Endothelial cell of umbilical vein (primary cell): Measurements from ENCODE around the gene JCAD. TPM values are rescaled to one million over a fixed set of nuclear protein-coding genes. Genes with fewer than 3 reads are reported as not detected.

Source experiments
- BruUV-seq: library from RNA; stranded (reverse); fragments of 400-500 nt; replicated peaks from 2 replicates; lab custom pipeline; 2021; lab: Mats Ljungman, UMichigan
- CTCF ChIA-PET: fragments of 300-600, 350-600 bp; sonication (Branson Sonifier 250); formaldehyde crosslinking; loops from one replicate; lab custom pipeline; 2021; ENCODE audit warnings: antibody characterized with exemption, inconsistent platforms; lab: Charles Lee
- POLR2A ChIA-PET: fragments of 300-600, 350-600 bp; sonication (Branson Sonifier 250); formaldehyde crosslinking; loops from one replicate; lab custom pipeline; 2021; ENCODE audit warnings: antibody characterized with exemption, inconsistent platforms; lab: Charles Lee
- DNase-seq: peaks from one replicate; pipeline ENCODE4 v3.0.0-alpha.2; 2011; ENCODE audit warnings: low read depth, low spot score
- FAIRE-seq: peaks from 2 replicates; lab custom pipeline; 2011; peaks lifted over from hg19 to GRCh38; lab: Jason Lieb, UNC
- H2AFZ ChIP-seq: 2 replicates; pipeline ENCODE4 v1.6.0; 2012; ENCODE audit warnings: low read depth, low read length, control low read depth, inconsistent platforms
- H3K27ac ChIP-seq: 2 replicates; pipeline ENCODE4 v1.5.1; 2011; ENCODE audit warnings: low read depth, mild to moderate bottlenecking, control low read depth, low read length, moderate library complexity; ENCODE audit not compliant: insufficient read depth
- H3K27me3 ChIP-seq, 2 experiments: 2 replicates each; pipeline versions ENCODE4 v1.6.0 to v1.6.1; 2011; ENCODE audit warnings: low read length in 2 of 2, mixed read lengths in 1 of 2; ENCODE audit not compliant: control insufficient read depth in 2 of 2, insufficient read depth in 2 of 2
- H3K36me3 ChIP-seq, 2 experiments: 2 replicates in 1 of 2; 3 replicates in 1 of 2; pipeline ENCODE4 v1.5.1; 2011; ENCODE audit warnings: low read length in 2 of 2, mild to moderate bottlenecking in 1 of 2, moderate library complexity in 1 of 2; ENCODE audit not compliant: control insufficient read depth in 2 of 2, insufficient read depth in 2 of 2; ENCODE audit errors: extremely low read depth in 1 of 2
- H3K4me1 ChIP-seq: 3 replicates; pipeline ENCODE4 v1.5.1; 2011; ENCODE audit warnings: mild to moderate bottlenecking, low read length; ENCODE audit not compliant: control insufficient read depth, insufficient read depth; ENCODE audit errors: extremely low read depth
- H3K4me2 ChIP-seq: 2 replicates; pipeline ENCODE4 v1.6.1; 2011; ENCODE audit warnings: low read length, control low read depth, mixed read lengths; ENCODE audit not compliant: insufficient read depth
- H3K4me3 ChIP-seq, 3 experiments: fragments of 200-600 bp in 1 of 3; sonication (generic), shearing (Covaris generic) in 1 of 3; replicated peaks in 1 of 3; 2 replicates each; pipeline ENCODE4 v1.5.1; 2011 to 2016; ENCODE audit warnings: control low read depth in 3 of 3, low read length in 3 of 3, mild to moderate bottlenecking in 2 of 3, inconsistent platforms in 1 of 3, low read depth in 1 of 3, moderate library complexity in 1 of 3; ENCODE audit not compliant: insufficient read depth in 1 of 3
- H3K79me2 ChIP-seq: 2 replicates; pipeline ENCODE4 v1.6.0; 2012; ENCODE audit warnings: low read length, inconsistent platforms; ENCODE audit not compliant: control insufficient read depth, insufficient read depth
- H3K9ac ChIP-seq: replicated peaks from 2 replicates; pipeline ENCODE3; 2011; ENCODE audit warnings: low read length, control low read depth; ENCODE audit not compliant: insufficient read depth; ENCODE audit errors: extremely low read depth
- H3K9me1 ChIP-seq: replicated peaks from 3 replicates; pipeline ENCODE4 v1.6.0; 2011; ENCODE audit warnings: mild to moderate bottlenecking, low read length; ENCODE audit not compliant: control insufficient read depth, insufficient read depth; ENCODE audit errors: extremely low read depth
- H3K9me3 ChIP-seq: replicated peaks from 2 replicates; pipeline ENCODE4 v1.5.1; 2012; ENCODE audit warnings: low read length, inconsistent platforms; ENCODE audit not compliant: control insufficient read depth, insufficient read depth
- H4K20me1 ChIP-seq: replicated peaks from 2 replicates; pipeline ENCODE3; 2011; ENCODE audit warnings: mild to moderate bottlenecking, low read length; ENCODE audit not compliant: control insufficient read depth, insufficient read depth; ENCODE audit errors: extremely low read depth
- FOS ChIP-seq: IDR thresholded peaks from 2 replicates; pipeline ENCODE4 v1.6.1; 2011; ENCODE audit warnings: mild to moderate bottlenecking, low read length, moderate library complexity, borderline replicate concordance; ENCODE audit not compliant: insufficient read depth
- GATA2 ChIP-seq: IDR thresholded peaks from 2 replicates; pipeline ENCODE4 v1.7.0; 2011; ENCODE audit warnings: low read depth, mild to moderate bottlenecking, moderate library complexity, mixed read lengths, low read length; ENCODE audit not compliant: insufficient read length, insufficient read depth
- MYC ChIP-seq: IDR thresholded peaks from one replicate; pipeline ENCODE4 v1.6.1; 2011; ENCODE audit warnings: mild to moderate bottlenecking, low read depth, low read length
- POLR2A ChIP-seq: IDR thresholded peaks from 2 replicates; pipeline ENCODE4 v1.6.1; 2012; ENCODE audit warnings: low read depth, mild to moderate bottlenecking, control low read depth, low read length
- POLR2AphosphoS5 ChIP-seq: IDR thresholded peaks from 2 replicates; pipeline ENCODE4 v1.6.1; 2012; ENCODE audit warnings: low read depth, mild to moderate bottlenecking, control low read depth, low read length, moderate library complexity; ENCODE audit not compliant: insufficient read depth
- dilution Hi-C: fragments of 300-500 bp; cut with MboI; formaldehyde crosslinking; loops from one replicate; pipeline ENCODE4 v1.15.0; 2019; ENCODE audit warnings: low sequenced_read_pairs; ENCODE audit not compliant: extremely low pct_ligation_motif_present
- intact Hi-C: fragments of 100-400 bp; cut with micrococcal nuclease; formaldehyde crosslinking; loops from one replicate; pipeline ENCODE4 v1.10.0; 2022
- polyA plus RNA-seq, 4 experiments: library from polyadenylated mRNA; depleted of rRNA in 3 of 4; stranded (reverse) in 3 of 4; unstranded in 1 of 4; fragments of >200 nt; gene quantifications; 2 replicates each; pipeline versions ENCODE4 v1.2.1 to v1.2.3, GENCODE V29; 2011 to 2012; ENCODE audit warnings: missing spikeins in 1 of 4
- total RNA-seq: library from RNA; stranded (reverse); gene quantifications from 2 replicates; pipeline ENCODE4 v1.2.3, GENCODE V29; 2021
- TF ChIP-seq, protein P1 (sequence below), 2 donors: IDR thresholded peaks; 1 replicate in 1 of 2; 2 replicates in 1 of 2; pipeline ENCODE4 v1.5.1; 2011; ENCODE audit warnings: low read length in 2 of 2, mild to moderate bottlenecking in 2 of 2, moderate library complexity in 2 of 2, control low read depth in 1 of 2, inconsistent platforms in 1 of 2, low read depth in 1 of 2; ENCODE audit not compliant: insufficient read depth in 1 of 2; ENCODE audit errors: extremely low read depth in 1 of 2
- TF ChIP-seq, protein P2 (sequence below): IDR thresholded peaks from 2 replicates; pipeline ENCODE4 v1.6.1; 2011; ENCODE audit not compliant: insufficient read depth, insufficient read length

JCAD gene
- total and polyA plus RNA-seq, 2 donors (not counting 3 experiments of a cell fraction or from before 2014, with no cell fraction given) = 17.5 to 76.3 TPM

DNA sequence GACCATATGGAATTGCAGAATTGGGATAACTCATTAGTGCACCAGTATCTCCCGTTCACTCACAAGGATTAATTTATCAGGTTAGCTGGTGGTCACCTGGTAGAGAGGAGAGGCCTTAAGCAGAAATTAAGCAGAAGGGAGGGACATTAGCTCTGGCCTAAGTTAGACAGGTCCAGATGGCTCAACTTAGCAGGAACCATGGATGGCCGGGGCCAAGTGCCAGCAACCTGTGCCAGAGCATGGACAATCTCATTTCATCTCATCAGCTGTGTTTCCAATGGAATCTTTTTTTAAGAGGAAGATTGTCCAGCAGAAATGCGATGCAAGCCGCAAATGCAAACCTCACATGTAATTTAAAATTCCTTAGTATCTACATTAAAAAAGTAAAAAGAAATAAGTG is 82.2 kb downstream of the JCAD start:
- FAIRE-seq (no peak), DNase-seq (no peak)
- dilution Hi-C loops (no loop called here), intact Hi-C loops (no loop called here)
- Histone ChIP-seq H3K9me3 (no peaks in the 10 kb centered on the region), H3K4me2 (no peak overlapping the region), H3K9me1 (no peaks in the 10 kb centered on the region), H2AFZ (no peak overlapping the region), H3K36me3 (no peaks in the 10 kb centered on the region), H3K4me1 (no peaks in the 10 kb centered on the region), H3K9ac (no peak overlapping the region), H3K4me3 (no peak overlapping the region), H3K79me2 (no peaks in the 10 kb centered on the region), H3K27ac (no peak overlapping the region), H4K20me1 (no peaks in the 10 kb centered on the region), H3K27me3 (no peaks in the 10 kb centered on the region)
- POLR2A ChIA-PET = no interaction called here
- TF ChIP-seq FOS (no peak), GATA2 (no peak), POLR2AphosphoS5 (no peak), POLR2A (no peak), MYC (no peak)
- TF ChIP-seq, protein P1, sequence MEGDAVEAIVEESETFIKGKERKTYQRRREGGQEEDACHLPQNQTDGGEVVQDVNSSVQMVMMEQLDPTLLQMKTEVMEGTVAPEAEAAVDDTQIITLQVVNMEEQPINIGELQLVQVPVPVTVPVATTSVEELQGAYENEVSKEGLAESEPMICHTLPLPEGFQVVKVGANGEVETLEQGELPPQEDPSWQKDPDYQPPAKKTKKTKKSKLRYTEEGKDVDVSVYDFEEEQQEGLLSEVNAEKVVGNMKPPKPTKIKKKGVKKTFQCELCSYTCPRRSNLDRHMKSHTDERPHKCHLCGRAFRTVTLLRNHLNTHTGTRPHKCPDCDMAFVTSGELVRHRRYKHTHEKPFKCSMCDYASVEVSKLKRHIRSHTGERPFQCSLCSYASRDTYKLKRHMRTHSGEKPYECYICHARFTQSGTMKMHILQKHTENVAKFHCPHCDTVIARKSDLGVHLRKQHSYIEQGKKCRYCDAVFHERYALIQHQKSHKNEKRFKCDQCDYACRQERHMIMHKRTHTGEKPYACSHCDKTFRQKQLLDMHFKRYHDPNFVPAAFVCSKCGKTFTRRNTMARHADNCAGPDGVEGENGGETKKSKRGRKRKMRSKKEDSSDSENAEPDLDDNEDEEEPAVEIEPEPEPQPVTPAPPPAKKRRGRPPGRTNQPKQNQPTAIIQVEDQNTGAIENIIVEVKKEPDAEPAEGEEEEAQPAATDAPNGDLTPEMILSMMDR (IDR thresholded peaks at IDR 0.05; ENCODE audit: extremely low read depth in 1 of 2, insufficient read depth in 1 of 2, low read depth in 1 of 2, low read length in 2 of 2) = no peak
- TF ChIP-seq, protein P2, sequence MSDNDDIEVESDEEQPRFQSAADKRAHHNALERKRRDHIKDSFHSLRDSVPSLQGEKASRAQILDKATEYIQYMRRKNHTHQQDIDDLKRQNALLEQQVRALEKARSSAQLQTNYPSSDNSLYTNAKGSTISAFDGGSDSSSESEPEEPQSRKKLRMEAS = no peak
- CTCF ChIA-PET = interaction anchor here (1.0 to 1.4 kb wide), 2 partner anchors 21 to 24 kb away, joined by 6 read pairs; no protein-coding TSS in a partner anchor
- no TSS peak for BruUV-seq
